IMR-90 (cell line): Measurements from ENCODE around the gene AMIGO1. TPM values are rescaled to one million over a fixed set of nuclear protein-coding genes. Genes with fewer than 3 reads are reported as not detected.

ENCODE experiments used
- ATAC-seq: fragments of 200-7000 bp; cut with Tn5 transposase; 2 replicates; pipeline ENCODE4 v1.9.1; 2020; ENCODE audit warnings: low read depth, mild to moderate bottlenecking, moderate library complexity
- BruUV-seq: library from RNA; stranded (reverse); fragments of 400-500 nt; replicated peaks from 2 replicates; lab custom pipeline; 2021; lab: Mats Ljungman, UMichigan
- CTCF ChIA-PET: fragments of 300-600 bp; formaldehyde crosslinking; extraction: SDS; loops from one replicate; lab custom pipeline; 2021; ENCODE audit warnings: antibody characterized with exemption; lab: Yijun Ruan, JAX
- POLR2A ChIA-PET: fragments of 300-600 bp; sonication (Branson Sonifier 250); formaldehyde crosslinking; loops from one replicate; lab custom pipeline; 2022; ENCODE audit warnings: antibody characterized with exemption; ENCODE audit not compliant: unreplicated experiment; lab: Charles Lee
- DNase-seq: peaks from one replicate; pipeline ENCODE4 v3.0.0; 2013
- H2AFZ ChIP-seq: replicated peaks from 2 replicates; pipeline ENCODE3; 2013; ENCODE audit warnings: low read length, mild to moderate bottlenecking; ENCODE audit not compliant: poor library complexity
- H2AK5ac ChIP-seq: 2 replicates; pipeline ENCODE4 v1.6.1; 2013; ENCODE audit warnings: low read depth, low read length, inconsistent platforms
- H2AK9ac ChIP-seq: replicated peaks from 2 replicates; pipeline ENCODE3; 2013; ENCODE audit warnings: mild to moderate bottlenecking, low read depth, low read length, moderate library complexity; ENCODE audit not compliant: poor library complexity
- H2BK120ac ChIP-seq: 2 replicates; pipeline ENCODE4 v1.6.1; 2013; ENCODE audit warnings: low read depth, low read length, inconsistent platforms
- H2BK15ac ChIP-seq: 3 replicates; pipeline ENCODE4 v1.6.1; 2013; ENCODE audit warnings: low read depth, low read length, inconsistent platforms
- H2BK20ac ChIP-seq: 2 replicates; pipeline ENCODE4 v1.6.1; 2013; ENCODE audit warnings: low read depth, mild to moderate bottlenecking, inconsistent platforms, low read length, moderate library complexity
- H2BK5ac ChIP-seq: 2 replicates; pipeline ENCODE4 v1.6.1; 2013; ENCODE audit warnings: mild to moderate bottlenecking, low read depth, low read length, inconsistent platforms; ENCODE audit not compliant: poor library complexity, severe bottlenecking
- H3K14ac ChIP-seq: replicated peaks from 2 replicates; pipeline ENCODE4 v1.6.1; 2013; ENCODE audit warnings: low read depth, low read length, inconsistent platforms
- H3K18ac ChIP-seq: 2 replicates; pipeline ENCODE4 v1.6.1; 2013; ENCODE audit warnings: low read depth, low read length, control low read depth
- H3K23ac ChIP-seq: 2 replicates; pipeline ENCODE4 v1.6.1; 2013; ENCODE audit warnings: low read depth, low read length, inconsistent platforms
- H3K27ac ChIP-seq: 2 replicates; pipeline ENCODE4 v1.5.1; 2013; ENCODE audit warnings: mild to moderate bottlenecking, control low read depth, low read length; ENCODE audit not compliant: insufficient read depth
- H3K27me3 ChIP-seq: 2 replicates; pipeline ENCODE4 v1.6.1; 2013; ENCODE audit warnings: low read length; ENCODE audit not compliant: control insufficient read depth, insufficient read depth
- H3K36me3 ChIP-seq: 2 replicates; pipeline ENCODE4 v1.6.1; 2013; ENCODE audit warnings: low read length, mixed read lengths; ENCODE audit not compliant: control insufficient read depth, insufficient read depth
- H3K4ac ChIP-seq: 2 replicates; pipeline ENCODE4 v1.6.1; 2013; ENCODE audit warnings: low read depth, low read length, inconsistent platforms
- H3K4me1 ChIP-seq: 2 replicates; pipeline ENCODE4 v1.6.1; 2013; ENCODE audit warnings: low read length, mixed read lengths; ENCODE audit not compliant: control insufficient read depth, insufficient read depth
- H3K4me2 ChIP-seq: 2 replicates; pipeline ENCODE4 v1.6.1; 2013; ENCODE audit warnings: low read depth, mild to moderate bottlenecking, control low read depth, low read length, moderate library complexity
- H3K4me3 ChIP-seq: 2 replicates; pipeline ENCODE4 v1.5.1; 2013; ENCODE audit warnings: low read depth, mild to moderate bottlenecking, control low read depth, low read length, moderate library complexity; ENCODE audit not compliant: insufficient read depth
- H3K56ac ChIP-seq: 2 replicates; pipeline ENCODE4 v1.6.1; 2013; ENCODE audit warnings: low read length, inconsistent platforms; ENCODE audit not compliant: insufficient read depth; ENCODE audit errors: extremely low read depth
- H3K79me1 ChIP-seq, 2 experiments: 2 replicates each; pipeline ENCODE4 v1.6.1; 2013; ENCODE audit warnings: low read length in 2 of 2, inconsistent platforms in 1 of 2, low read depth in 1 of 2
- H3K9ac ChIP-seq: 2 replicates; pipeline ENCODE4 v1.6.1; 2013; ENCODE audit warnings: low read depth, low read length, control low read depth
- H3K9me1 ChIP-seq: 2 replicates; pipeline ENCODE4 v1.6.1; 2013; ENCODE audit warnings: low read length, inconsistent platforms; ENCODE audit not compliant: insufficient read depth
- H3K9me3 ChIP-seq: 2 replicates; pipeline ENCODE4 v1.6.1; 2013; ENCODE audit warnings: low read length; ENCODE audit not compliant: control insufficient read depth, insufficient read depth
- H4K20me1 ChIP-seq: 2 replicates; pipeline ENCODE4 v1.6.1; 2013; ENCODE audit warnings: low read length, inconsistent platforms; ENCODE audit not compliant: insufficient read depth
- H4K5ac ChIP-seq: 2 replicates; pipeline ENCODE4 v1.6.1; 2013; ENCODE audit warnings: mild to moderate bottlenecking, low read depth, low read length, control low read depth
- H4K8ac ChIP-seq, 2 experiments: 2 replicates each; pipeline ENCODE4 v1.6.1; 2013; ENCODE audit warnings: low read depth in 2 of 2, low read length in 2 of 2, control low read depth in 1 of 2, inconsistent platforms in 1 of 2
- H4K91ac ChIP-seq: 2 replicates; pipeline ENCODE4 v1.6.1; 2013; ENCODE audit warnings: low read depth, low read length, inconsistent platforms; ENCODE audit not compliant: insufficient read depth
- BHLHE40 ChIP-seq: fragments of 150-350 bp; IDR thresholded peaks from 2 replicates; pipeline ENCODE4 v1.6.1; 2016; ENCODE audit warnings: mild to moderate bottlenecking, low read depth, low read length
- CHD1 ChIP-seq: IDR thresholded peaks from 2 replicates; pipeline ENCODE4 v1.6.1; 2012; ENCODE audit warnings: low read depth, low read length, improper control_type of control experiment
- FOS ChIP-seq: fragments of 150-350 bp; IDR thresholded peaks from 2 replicates; pipeline ENCODE4 v1.6.1; 2016; ENCODE audit warnings: low read depth, low read length
- MAZ ChIP-seq: IDR thresholded peaks from 2 replicates; pipeline ENCODE4 v1.6.1; 2012; ENCODE audit warnings: low read depth, mild to moderate bottlenecking, low read length, improper control_type of control experiment, moderate library complexity, borderline replicate concordance
- POLR2A ChIP-seq: IDR thresholded peaks from 2 replicates; pipeline ENCODE4 v1.6.1; 2012; ENCODE audit warnings: mild to moderate bottlenecking, low read depth, low read length
- RAD21 ChIP-seq: IDR thresholded peaks from 2 replicates; pipeline ENCODE4 v1.6.1; 2012; ENCODE audit warnings: low read length, improper control_type of control experiment
- RFX5 ChIP-seq: IDR thresholded peaks from 2 replicates; pipeline ENCODE4 v1.8.0; 2012; ENCODE audit warnings: low read depth, mild to moderate bottlenecking, low read length, moderate library complexity
- SMC3 ChIP-seq: fragments of 150-350 bp; IDR thresholded peaks from 2 replicates; pipeline ENCODE4 v1.6.1; 2016; ENCODE audit warnings: low read depth, mild to moderate bottlenecking, antibody characterized with exemption, low read length, moderate library complexity
- WGBS, 2 experiments: methylation state at CpG; one replicate each; pipeline versions ENCODE4 v1.1.5 to v1.1.7; 2013; ENCODE audit warnings: missing lambda C conversion rate in 2 of 2; ENCODE audit not compliant: insufficient read length in 1 of 2; ENCODE audit errors: extremely low coverage in 2 of 2; 5-methylcytosine and 5-hydroxymethylcytosine counted together
- dilution Hi-C: fragments of 300-500 bp; cut with HindIII; formaldehyde crosslinking; loops from one replicate; pipeline ENCODE4 v1.14.3; 2018; ENCODE audit warnings: low sequenced_read_pairs; ENCODE audit not compliant: unreplicated experiment
- in situ Hi-C: fragments of 300-500 bp; cut with MboI; formaldehyde crosslinking; loops from 3 replicates; pipeline ENCODE4 v1.14.3; 2019; ENCODE audit warnings: low sequenced_read_pairs, inconsistent platforms, mixed read lengths
- intact Hi-C: fragments of 100-400 bp; cut with micrococcal nuclease; formaldehyde crosslinking; loops from 2 replicates; pipeline ENCODE4 v1.10.0; 2022
- polyA plus RNA-seq, 3 experiments: library from polyadenylated mRNA; depleted of rRNA; stranded (reverse); fragments of >200 nt; gene quantifications; 2 replicates each; pipeline ENCODE4 v1.2.3, GENCODE V29; 2012; ENCODE audit warnings: low replicate concordance in 1 of 3
- total RNA-seq: library from RNA; depleted of rRNA; stranded (reverse); fragments of >200 nt; gene quantifications from 2 replicates; pipeline ENCODE4 v1.2.3, GENCODE V29; 2012

Gene AMIGO1
- total and polyA plus RNA-seq, 2 of the 4 experiments (the other 2 are of a cell fraction): 1.5 to 1.6 TPM

DNA sequence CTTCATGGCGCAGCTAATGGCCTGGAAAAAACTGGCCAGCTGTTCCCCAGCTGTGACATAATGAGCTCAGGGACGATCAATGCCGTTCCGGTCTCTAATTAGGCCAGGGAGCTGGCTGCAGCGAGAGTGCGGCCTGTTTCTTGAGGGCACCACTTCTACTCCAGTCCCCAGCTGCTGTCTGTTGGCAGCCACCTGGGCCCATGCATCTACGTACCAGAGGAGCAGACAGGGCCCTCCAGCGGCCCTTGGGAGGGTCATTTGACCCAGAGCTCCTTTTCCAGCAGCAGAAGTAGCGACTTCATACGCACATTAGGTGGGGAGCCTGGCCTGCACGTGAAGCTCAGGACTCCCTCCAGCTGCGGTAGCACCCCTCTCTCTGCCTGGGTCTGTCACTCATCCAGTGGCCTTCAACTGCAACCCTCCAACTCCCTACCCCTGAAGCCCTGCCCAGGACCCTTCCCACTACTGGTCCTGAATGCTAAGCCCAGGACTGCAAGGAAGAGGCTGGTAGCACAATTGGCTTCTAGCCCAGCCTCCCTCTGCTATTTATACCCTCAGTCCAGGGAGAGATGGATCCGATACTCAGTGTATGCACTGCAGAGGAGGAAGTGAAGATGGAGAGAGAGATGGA is 21.0 kb upstream of the AMIGO1 start:
- no peak overlapping the region for H2BK120ac ChIP-seq
- intact Hi-C loops: loop anchor here (5.0 kb wide), 1 partner anchor 268 kb away; no protein-coding TSS in a partner anchor
- no peak overlapping the region for H2AK9ac ChIP-seq
- H2AK5ac ChIP-seq: 0 out of 2 replicates have a peak overlapping the region, but pooled peaks have one; percentile 3
- BruUV-seq: no TSS peak
- no peaks in the 10 kb centered on the region for H3K9me3 ChIP-seq
- no peak overlapping the region for H3K4ac ChIP-seq
- H3K9me1 ChIP-seq: no peaks in the 10 kb centered on the region; the same call in 1 of the 2 replicates
- no peak overlapping the region for H2BK5ac ChIP-seq
- H3K14ac ChIP-seq: no peak overlapping the region
- H3K27ac ChIP-seq: no peak overlapping the region
- 70% methylated on average over 7 of the region's 13 CpGs; no CpG with 5 or more reads in 1 of the 2 experiments for WGBS, 2 experiments
- ATAC-seq (no peak), DNase-seq (no peak)
- ChIA-PET CTCF (interaction anchor here (0.6 to 3.1 kb wide), 5 partner anchors 10 to 78 kb away, joined by 3 to 51 read pairs (median 5); partner anchors contain the start of gene CYB561D1), POLR2A (no interaction called here)
- no peak overlapping the region for H4K5ac ChIP-seq
- H4K91ac ChIP-seq: no peak overlapping the region
- no peaks in the 10 kb centered on the region for H4K20me1 ChIP-seq
- no peak overlapping the region for H3K4me3 ChIP-seq
- H2BK15ac ChIP-seq: no peak overlapping the region
- TF ChIP-seq FOS (no peak), CHD1 (no peak), RAD21 (no peak), RFX5 (no peak), MAZ (no peak), BHLHE40 (no peak), SMC3 (no peak), POLR2A (no peak)
- H3K18ac ChIP-seq: no peak overlapping the region
- H3K4me1 ChIP-seq: peaks cover 7% of the 10 kb centered on the region
- H2AFZ ChIP-seq: peak overlapping the region; percentile 53
- in situ Hi-C loops: loop anchor here (5.0 to 10.0 kb wide), 2 partner anchors 33 to 266 kb away; no protein-coding TSS in a partner anchor
- H3K79me1 ChIP-seq: no peaks in the 10 kb centered on the region
- no peak overlapping the region for H4K8ac ChIP-seq
- no peak overlapping the region for H2BK20ac ChIP-seq
- dilution Hi-C loops: no loop called here
- H3K23ac ChIP-seq: no peak overlapping the region
- H3K27me3 ChIP-seq: peaks cover 15% of the 10 kb centered on the region
- no peak overlapping the region for H3K4me2 ChIP-seq
- H3K56ac ChIP-seq: no peak overlapping the region
- H3K36me3 ChIP-seq: no peaks in the 10 kb centered on the region
- H3K9ac ChIP-seq: no peak overlapping the region
